NT2/D1 (cell line): Measurements from ENCODE around the gene DIRAS1.

Experiments
- SUZ12 ChIP-seq: IDR thresholded peaks from 2 replicates; pipeline ENCODE4 v1.6.1; 2011; ENCODE audit not compliant: insufficient read length, insufficient read depth; ENCODE audit errors: extremely low read depth
- YY1 ChIP-seq: IDR thresholded peaks from 2 replicates; pipeline ENCODE4 v1.6.1; 2011; ENCODE audit not compliant: insufficient read length, insufficient read depth
- ZNF274 ChIP-seq: IDR thresholded peaks from 2 replicates; pipeline ENCODE4 v1.6.1; 2011; ENCODE audit warnings: mild to moderate bottlenecking, low read depth, low read length

GRCh38 chr19:2702170-2703076 lies 18.7 kb downstream of the DIRAS1 start, which contains the start of gene GNG7:
- TF ChIP-seq ZNF274 (no peak), YY1 (no peak), SUZ12 (no peak)
